Transverse colon (tissue), 4 donors: ENCODE results near the gene CCDC51. TPM values are rescaled to one million over a fixed set of nuclear protein-coding genes. Genes with fewer than 3 reads are reported as not detected.
"Not testable (repeated sequence)": the region's sequence is repeated elsewhere in the genome, so short reads cannot be mapped to it uniquely, and the experiment has no call there.

Source experiments
- DNase-seq: peaks from one replicate; pipeline ENCODE4 v3.0.0-alpha.2; 2019
- H3K27ac ChIP-seq, 4 donors: fragments of 200-600 bp; sonication (generic); 2 replicates each; pipeline ENCODE4 v1.5.1; 2016 to 2018; ENCODE audit warnings: inconsistent platforms in 4 of 4
- H3K27me3 ChIP-seq: fragments of 200-600 bp; sonication (generic); 2 replicates; pipeline ENCODE4 v1.5.1; 2017; ENCODE audit warnings: inconsistent platforms
- H3K36me3 ChIP-seq, 4 donors: fragments of 200-600 bp; sonication (generic); 2 replicates each; pipeline ENCODE4 v1.5.1; 2017 to 2019; ENCODE audit warnings: inconsistent platforms in 4 of 4
- H3K4me1 ChIP-seq, 4 donors: fragments of 200-600 bp; sonication (generic); 2 replicates each; pipeline ENCODE4 v1.5.1; 2017 to 2020; ENCODE audit warnings: inconsistent platforms in 4 of 4
- H3K4me3 ChIP-seq, 4 donors: fragments of 200-600 bp; sonication (generic); 1 replicate in 1 of 4; 2 replicates in 3 of 4; pipeline versions ENCODE4 v1.5.1 to v1.6.1; 2017 to 2019; ENCODE audit warnings: inconsistent platforms in 4 of 4
- H3K9me3 ChIP-seq, 2 donors: fragments of 200-600 bp; sonication (generic); 2 replicates each; pipeline ENCODE4 v1.5.1; 2017 to 2019; ENCODE audit warnings: inconsistent platforms in 2 of 2
- CTCF ChIP-seq, 5 experiments: fragments of 200-600 bp in 3 of 5; fragments of 450-650 bp in 2 of 5; sonication (generic) in 3 of 5; IDR thresholded peaks; 1 replicate in 2 of 5; 2 replicates in 3 of 5; pipeline ENCODE4 v1.5.1; 2016 to 2017; ENCODE audit warnings: antibody characterized with exemption in 5 of 5, inconsistent platforms in 3 of 5, mild to moderate bottlenecking in 2 of 5, moderate library complexity in 1 of 5
- EP300 ChIP-seq: sonication (generic); formaldehyde crosslinking; IDR thresholded peaks from one replicate; pipeline ENCODE4 v1.6.1; 2017; ENCODE audit warnings: antibody characterized with exemption, low read depth
- POLR2A ChIP-seq: fragments of 450-650 bp; IDR thresholded peaks from one replicate; pipeline ENCODE4 v1.6.1; 2016; ENCODE audit warnings: antibody characterized with exemption, mild to moderate bottlenecking, moderate library complexity
- POLR2AphosphoS5 ChIP-seq, 3 donors: sonication (generic); formaldehyde crosslinking; IDR thresholded peaks; one replicate each; pipeline ENCODE4 v1.6.1; 2016; ENCODE audit warnings: antibody characterized with exemption in 3 of 3
- WGBS, 2 donors: methylation state at CpG; one replicate each; pipeline ENCODE4 v1.1.5; 2018; ENCODE audit warnings: low coverage in 1 of 2; 5-methylcytosine and 5-hydroxymethylcytosine counted together
- in situ Hi-C, 4 donors: fragments of 200-750 bp; cut with MboI; loops; one replicate each; pipeline versions ENCODE4 v1.15.0 to v1.15.1; 2017; ENCODE audit warnings: low sequenced_read_pairs in 3 of 4, low pct_ligation_motif_present in 1 of 4, low pct_unique_long_range_greater_than_20kb in 1 of 4
- intact Hi-C: fragments of 100-400 bp; cut with DNase I; formaldehyde crosslinking; loops from one replicate; pipeline ENCODE4 v1.15.1; 2023; ENCODE audit warnings: low total_unique reads
- total RNA-seq, 4 donors: library from RNA; depleted of rRNA; stranded (reverse); fragments of >200 nt; gene quantifications; one replicate each; pipeline ENCODE4 v1.1.0, GENCODE V29; 2016

The CCDC51 gene
- total RNA-seq, 4 donors from 2014 or later, result 2.8 to 14.1 (median 8.2) TPM

- H3K36me3 ChIP-seq, result peaks cover 0 to 4% (median 1%) of the 10 kb centered on the region in 4 donors
Measured at GRCh38 chr3:48465237-48465530, 25.3 kb upstream of the CCDC51 start.

DNA sequence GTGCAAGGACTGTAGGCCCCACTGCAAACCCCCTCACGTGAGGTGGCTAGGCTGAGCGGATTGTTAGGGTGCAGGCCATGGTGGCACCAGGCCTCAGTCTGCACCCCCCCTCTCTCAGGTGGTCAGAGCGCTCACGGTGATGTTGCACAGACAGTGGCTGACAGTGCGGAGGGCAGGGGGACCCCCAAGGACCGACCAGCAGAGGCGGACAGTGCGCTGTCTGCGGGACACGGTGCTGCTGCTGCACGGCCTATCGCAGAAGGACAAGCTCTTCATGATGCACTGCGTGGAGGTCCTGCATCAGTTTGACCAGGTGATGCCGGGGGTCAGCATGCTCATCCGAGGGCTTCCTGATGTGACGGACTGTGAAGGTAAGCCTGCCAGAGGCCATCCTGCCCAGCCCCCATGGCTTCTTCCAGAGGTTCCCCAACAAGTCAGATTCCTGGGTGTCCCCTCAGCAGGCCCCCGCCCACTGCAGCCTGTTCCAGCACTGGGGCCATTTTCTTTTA, 24.8 kb upstream of the CCDC51 start:
- H3K4me3 ChIP-seq, result no peak overlapping the region
- H3K27ac ChIP-seq, result peak overlapping the region; percentile 96 to 100 (median 99)
- H3K4me1 ChIP-seq, result peaks cover 32 to 50% (median 43%) of the 10 kb centered on the region in 4 donors
- no peaks in the 10 kb centered on the region for H3K27me3 ChIP-seq
- 87% methylated on average over 12 of the region's 17 CpGs; no CpG with 5 or more reads in 1 of the 2 donors for WGBS, 2 donors
- in situ Hi-C loops, result loop anchor here in 1 of 4 donors (10.0 kb wide), 1 partner anchor 80 kb away; no protein-coding TSS in a partner anchor
- no peak for TF ChIP-seq POLR2AphosphoS5 (IDR thresholded peaks at IDR 0.05)
- TF ChIP-seq EP300, result no peak
- TF ChIP-seq CTCF (IDR thresholded peaks at IDR 0.05), result no peak
- no peak for TF ChIP-seq POLR2A
- H3K36me3 ChIP-seq, result peaks cover 0 to 8% (median 3%) of the 10 kb centered on the region in 4 donors
- DNase-seq, result no peak
- H3K9me3 ChIP-seq, result no peaks in the 10 kb centered on the region
- intact Hi-C loops, result loop anchor here (2.0 kb wide), 1 partner anchor 84 kb away; no protein-coding TSS in a partner anchor

More at GRCh38 chr3:48465237-48465530, 25.3 kb upstream of the CCDC51 start:
- TF ChIP-seq EP300 (no peak), POLR2A (no peak), CTCF (IDR thresholded peaks at IDR 0.05) (no peak), POLR2AphosphoS5 (IDR thresholded peaks at IDR 0.05) (no peak)
- no peak overlapping the region for H3K4me3 ChIP-seq
- H3K9me3 ChIP-seq, result no peaks in the 10 kb centered on the region
- H3K4me1 ChIP-seq, result peaks cover 37 to 54% (median 47%) of the 10 kb centered on the region in 4 donors
- no peak for DNase-seq
- H3K27ac ChIP-seq, result peak overlapping the region; percentile 96 to 100 (median 99)
- intact Hi-C loops (loop anchor here (2.0 kb wide), 1 partner anchor 84 kb away; no protein-coding TSS in a partner anchor), in situ Hi-C loops (loop anchor here in 1 of 4 donors (10.0 kb wide), 1 partner anchor 80 kb away; no protein-coding TSS in a partner anchor)
- 18% methylated on average over 7 of the region's 7 CpGs; no CpG with 5 or more reads in 1 of the 2 donors for WGBS, 2 donors
- H3K27me3 ChIP-seq, result no peaks in the 10 kb centered on the region

DNA sequence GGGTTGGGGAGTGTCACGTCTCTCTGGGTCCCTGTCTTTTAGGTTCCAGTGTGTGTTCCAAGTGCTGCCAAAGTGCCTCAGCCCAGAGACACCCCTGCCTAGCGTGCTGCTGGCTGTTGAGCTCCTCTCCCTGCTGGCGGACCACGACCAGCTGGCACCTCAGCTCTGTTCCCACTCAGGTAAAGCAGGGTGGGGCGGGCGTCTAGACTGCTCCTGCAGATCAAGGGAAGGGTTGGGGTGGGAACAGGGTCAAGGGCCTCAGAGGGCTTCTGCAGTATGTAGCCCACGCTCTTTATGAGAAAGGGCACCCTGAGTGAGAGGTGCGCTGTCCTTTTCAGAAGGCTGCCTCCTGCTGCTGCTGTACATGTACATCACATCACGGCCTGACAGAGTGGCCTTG, 23.8 kb upstream of the CCDC51 start:
- WGBS, 2 donors, result 87% methylated on average over 9 of the region's 9 CpGs; no CpG with 5 or more reads in 1 of the 2 donors
- no peak for TF ChIP-seq EP300
- no peak for TF ChIP-seq CTCF (IDR thresholded peaks at IDR 0.05)
- TF ChIP-seq POLR2A, result no peak
- TF ChIP-seq POLR2AphosphoS5 (IDR thresholded peaks at IDR 0.05), result no peak
- H3K27me3 ChIP-seq, result no peaks in the 10 kb centered on the region
- DNase-seq, result no peak
- H3K27ac ChIP-seq, result no peak overlapping the region
- peaks cover 26 to 40% (median 36%) of the 10 kb centered on the region in 4 donors for H3K4me1 ChIP-seq
- no peaks in the 10 kb centered on the region for H3K9me3 ChIP-seq
- H3K36me3 ChIP-seq, result peaks cover 0 to 17% (median 5%) of the 10 kb centered on the region in 4 donors
- intact Hi-C loops (loop anchor here (2.0 kb wide), 1 partner anchor 85 kb away; no protein-coding TSS in a partner anchor), in situ Hi-C loops (loop anchor here in 1 of 4 donors (10.0 kb wide), 1 partner anchor 81 kb away; no protein-coding TSS in a partner anchor)
- H3K4me3 ChIP-seq, result no peak overlapping the region

DNA sequence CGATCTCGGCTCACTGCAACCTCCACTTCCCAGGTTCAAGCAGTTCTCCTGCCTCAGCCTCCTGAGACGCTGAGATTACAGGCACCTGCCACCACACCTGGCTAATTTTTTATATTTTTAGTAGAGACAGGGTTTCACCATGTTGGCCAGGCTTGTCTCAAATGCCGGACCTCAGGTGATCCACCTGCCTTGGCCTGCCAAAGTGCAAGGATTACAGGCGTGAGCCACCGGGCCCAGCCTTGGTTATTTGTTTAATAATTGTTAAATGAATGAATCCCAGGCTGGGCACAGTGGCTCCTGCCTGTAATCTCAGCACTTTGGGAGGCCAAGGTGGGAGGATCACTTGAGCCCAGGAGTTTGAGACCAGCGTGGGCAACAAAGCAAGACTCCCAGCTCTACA, 21.8 kb upstream of the CCDC51 start:
- intact Hi-C loops, H3K27me3 ChIP-seq, DNase-seq, H3K4me3 ChIP-seq, H3K27ac ChIP-seq, H3K9me3 ChIP-seq: not testable (repeated sequence)
- Histone ChIP-seq H3K4me1 (peaks cover 8 to 21% (median 16%) of the 10 kb centered on the region in 4 donors), H3K36me3 (peaks cover 0 to 21% (median 5%) of the 10 kb centered on the region in 4 donors)
- 87 to 92% methylated on average over 3 to 7 of the region's 7 CpGs for WGBS, 2 donors
- in situ Hi-C loops, result loop anchor here in 1 of 4 donors (10.0 kb wide), 1 partner anchor 83 kb away; no protein-coding TSS in a partner anchor
